ENCODE data around the gene ADIRF.
"Not testable (repeated sequence)": the region's sequence is repeated elsewhere in the genome, so short reads cannot be mapped to it uniquely, and the experiment has no call there.

Gene ADIRF

GRCh38 chr10:86976362-86977056, 8.2 kb downstream of the ADIRF start:
- Histone ChIP-seq H3K4me3 (replicated peaks; ENCODE audit: low read depth, low read length) (no peak overlapping the region), H3K36me3 (ENCODE audit: control insufficient read depth, insufficient read depth, low read length) (no peaks in the 10 kb centered on the region), H3K27me3 (replicated peaks; ENCODE audit: control insufficient read depth, insufficient read depth, low read length) (no peaks in the 10 kb centered on the region)
- TF ChIP-seq CTCF (IDR thresholded peaks at IDR 0.05; ENCODE audit: insufficient read depth, low read length, poor library complexity, severe bottlenecking) = no peak
- no peak for DNase-seq (ENCODE audit: extremely low read depth, insufficient read length)

- H3K4me3 ChIP-seq (replicated peaks; ENCODE audit: low read depth, low read length); H3K27me3 ChIP-seq (replicated peaks; ENCODE audit: control insufficient read depth, insufficient read depth, low read length); DNase-seq (ENCODE audit: extremely low read depth, insufficient read length); H3K36me3 ChIP-seq (ENCODE audit: control insufficient read depth, insufficient read depth, low read length): not testable (repeated sequence)
These were observed 10.2 kb downstream of the ADIRF start for GRCh38 chr10:86978457-86978856.

GRCh38 chr10:86979296-86979818, 11.1 kb downstream of the ADIRF start:
- DNase-seq (ENCODE audit: extremely low read depth, insufficient read length) = no peak
- no peaks in the 10 kb centered on the region for H3K27me3 ChIP-seq (replicated peaks; ENCODE audit: control insufficient read depth, insufficient read depth, low read length)
- no peak overlapping the region for H3K4me3 ChIP-seq (replicated peaks; ENCODE audit: low read depth, low read length)
- H3K36me3 ChIP-seq (ENCODE audit: control insufficient read depth, insufficient read depth, low read length) = no peaks in the 10 kb centered on the region
- TF ChIP-seq CTCF (IDR thresholded peaks at IDR 0.05; ENCODE audit: insufficient read depth, low read length, poor library complexity, severe bottlenecking) = no peak

GRCh38 chr10:86979977-86980448, 11.7 kb downstream of the ADIRF start:
- Histone ChIP-seq H3K4me3 (replicated peaks; ENCODE audit: low read depth, low read length) (no peak overlapping the region), H3K36me3 (ENCODE audit: control insufficient read depth, insufficient read depth, low read length) (no peaks in the 10 kb centered on the region), H3K27me3 (replicated peaks; ENCODE audit: control insufficient read depth, insufficient read depth, low read length) (no peaks in the 10 kb centered on the region)
- no peak for TF ChIP-seq CTCF (IDR thresholded peaks at IDR 0.05; ENCODE audit: insufficient read depth, low read length, poor library complexity, severe bottlenecking)
- DNase-seq (ENCODE audit: extremely low read depth, insufficient read length) = no peak

GRCh38 chr10:86981020-86981419, 12.7 kb downstream of the ADIRF start:
- H3K36me3 ChIP-seq (ENCODE audit: control insufficient read depth, insufficient read depth, low read length); H3K4me3 ChIP-seq (replicated peaks; ENCODE audit: low read depth, low read length); H3K27me3 ChIP-seq (replicated peaks; ENCODE audit: control insufficient read depth, insufficient read depth, low read length); DNase-seq (ENCODE audit: extremely low read depth, insufficient read length): not testable (repeated sequence)

- Histone ChIP-seq H3K36me3 (ENCODE audit: control insufficient read depth, insufficient read depth, low read length) (no peaks in the 10 kb centered on the region), H3K4me3 (replicated peaks; ENCODE audit: low read depth, low read length) (no peak overlapping the region), H3K27me3 (replicated peaks; ENCODE audit: control insufficient read depth, insufficient read depth, low read length) (no peaks in the 10 kb centered on the region)
- TF ChIP-seq CTCF (IDR thresholded peaks at IDR 0.05; ENCODE audit: insufficient read depth, low read length, poor library complexity, severe bottlenecking) = no peak
- no peak for DNase-seq (ENCODE audit: extremely low read depth, insufficient read length)
These were observed 13.4 kb downstream of the ADIRF start for GRCh38 chr10:86981716-86982115.

- not testable (repeated sequence) for H3K4me3 ChIP-seq (replicated peaks; ENCODE audit: low read depth, low read length); DNase-seq (ENCODE audit: extremely low read depth, insufficient read length); H3K27me3 ChIP-seq (replicated peaks; ENCODE audit: control insufficient read depth, insufficient read depth, low read length); H3K36me3 ChIP-seq (ENCODE audit: control insufficient read depth, insufficient read depth, low read length)
These were observed 16.2 kb downstream of the ADIRF start for GRCh38 chr10:86984498-86984897.

All from GM06990 (cell line).